Measurements from ENCODE around the gene MKLN1.
A peak's percentile ranks its signal among the peaks of the same experiment; 100 is the strongest.

The MKLN1 gene

DNA sequence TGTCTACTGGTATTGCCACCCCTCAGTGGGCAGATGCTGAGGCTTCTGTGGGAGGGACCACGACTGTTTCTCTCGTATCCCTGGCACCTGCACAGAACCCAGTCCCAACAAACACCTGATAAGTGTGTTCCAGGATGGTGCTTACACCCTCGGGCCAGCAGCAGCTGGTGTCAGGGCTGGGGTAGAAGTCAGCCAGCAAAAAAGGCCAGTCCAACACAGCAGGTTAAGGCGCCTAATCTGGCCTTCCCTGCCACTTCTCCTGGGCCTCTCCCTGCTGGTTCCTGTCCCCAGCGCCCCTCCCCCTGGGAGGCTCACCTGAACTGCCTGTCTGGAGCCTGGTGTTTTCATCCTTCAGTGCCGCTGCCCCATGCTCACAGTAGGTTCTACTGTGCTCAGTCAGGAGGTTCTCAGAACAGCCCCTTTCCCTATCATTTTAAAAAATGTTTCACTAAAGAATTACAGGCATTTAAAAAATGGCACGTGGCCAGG, 208.7 kb downstream of the MKLN1 start:
- Histone ChIP-seq H3K9ac (ENCODE audit: low read depth in 1 of 2, low read length in 2 of 2) (no peak overlapping the region), H3K27ac (ENCODE audit: low read depth, low read length) (no peak overlapping the region), H3K4me3 (ENCODE audit: low read depth in 1 of 2, low read length in 2 of 2) (no peak overlapping the region), H3K36me3 (ENCODE audit: control insufficient read depth in 1 of 2, insufficient read depth in 2 of 2, low read length in 2 of 2) (no peaks in the 10 kb centered on the region), H3K4me1 (ENCODE audit: control insufficient read depth in 1 of 2, insufficient read depth in 2 of 2, low read length in 2 of 2) (peaks cover 0 to 4% of the 10 kb centered on the region in 2 donors), H3K27me3 (ENCODE audit: control insufficient read depth in 1 of 2, insufficient read depth in 2 of 2, low read length in 2 of 2) (no peaks in the 10 kb centered on the region), H3K9me3 (ENCODE audit: control insufficient read depth in 1 of 2, low read length in 2 of 2) (no peaks in the 10 kb centered on the region)

DNA sequence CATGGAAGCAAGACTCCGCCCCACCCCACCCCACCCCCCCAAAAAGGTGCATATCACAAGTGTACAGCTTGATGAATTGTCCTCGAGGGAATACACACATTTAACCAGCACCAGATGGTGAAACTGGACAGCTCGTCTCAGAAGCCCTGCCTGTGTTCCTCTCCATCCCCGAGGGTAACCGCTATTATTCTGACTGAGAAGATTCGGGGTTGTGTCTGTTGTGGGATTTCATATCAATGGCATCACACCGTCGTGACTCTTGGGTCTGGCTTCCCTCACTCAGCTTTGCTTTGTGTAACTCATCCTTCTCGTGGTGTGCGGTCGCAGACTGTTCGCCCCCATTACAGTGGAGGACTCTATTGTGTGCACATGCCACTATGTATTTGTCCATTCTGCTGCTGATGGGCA, 209.9 kb downstream of the MKLN1 start:
- no peak overlapping the region for H3K27ac ChIP-seq (ENCODE audit: low read depth, low read length)
- H3K27me3 ChIP-seq (ENCODE audit: control insufficient read depth in 1 of 2, insufficient read depth in 2 of 2, low read length in 2 of 2) = no peaks in the 10 kb centered on the region
- no peak overlapping the region for H3K4me3 ChIP-seq (ENCODE audit: low read depth in 1 of 2, low read length in 2 of 2)
- peaks cover 0 to 4% of the 10 kb centered on the region in 2 donors for H3K4me1 ChIP-seq (ENCODE audit: control insufficient read depth in 1 of 2, insufficient read depth in 2 of 2, low read length in 2 of 2)
- no peaks in the 10 kb centered on the region for H3K36me3 ChIP-seq (ENCODE audit: control insufficient read depth in 1 of 2, insufficient read depth in 2 of 2, low read length in 2 of 2)
- no peaks in the 10 kb centered on the region for H3K9me3 ChIP-seq (ENCODE audit: control insufficient read depth in 1 of 2, low read length in 2 of 2)
- H3K9ac ChIP-seq (ENCODE audit: low read depth in 1 of 2, low read length in 2 of 2) = no peak overlapping the region

DNA sequence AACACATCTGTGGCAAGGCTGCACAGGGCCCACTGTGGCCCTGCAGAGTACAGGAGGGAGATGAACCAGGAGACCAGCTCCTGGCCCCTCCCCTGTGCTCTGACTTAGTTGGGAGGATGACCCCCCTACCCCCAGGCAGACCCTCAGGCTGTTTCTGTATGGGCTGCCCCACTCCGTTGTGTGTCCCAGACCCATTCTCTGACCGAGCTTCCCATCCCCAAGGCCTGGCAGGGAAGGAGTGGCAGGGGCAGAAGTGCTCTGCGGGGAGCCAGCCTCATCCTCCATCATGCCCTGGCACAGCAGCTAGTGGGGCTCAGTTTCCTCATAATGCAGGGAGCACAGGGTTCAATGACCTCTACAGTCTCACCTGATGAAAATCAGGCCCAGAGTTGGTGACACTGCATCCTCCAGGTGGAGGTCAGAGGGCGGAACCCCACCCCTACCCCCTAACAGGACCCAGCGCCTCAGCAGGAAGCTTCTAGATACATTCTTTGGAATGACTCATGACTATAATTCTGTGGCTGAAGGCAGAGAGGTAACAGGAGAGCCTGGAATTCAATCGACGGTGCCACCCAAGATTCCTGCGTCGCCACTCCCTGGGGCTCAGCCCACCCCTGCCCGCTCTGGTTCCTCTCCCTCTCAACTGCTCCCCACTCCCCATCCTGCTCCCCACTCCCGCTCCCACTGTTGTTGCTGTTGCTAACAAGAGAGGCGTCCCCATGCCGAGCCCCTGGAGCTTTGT, 210.6 kb downstream of the MKLN1 start:
- H3K36me3 ChIP-seq (ENCODE audit: control insufficient read depth in 1 of 2, insufficient read depth in 2 of 2, low read length in 2 of 2) = no peaks in the 10 kb centered on the region
- no peaks in the 10 kb centered on the region for H3K27me3 ChIP-seq (ENCODE audit: control insufficient read depth in 1 of 2, insufficient read depth in 2 of 2, low read length in 2 of 2)
- no peak overlapping the region for H3K27ac ChIP-seq (ENCODE audit: low read depth, low read length)
- H3K9ac ChIP-seq (ENCODE audit: low read depth in 1 of 2, low read length in 2 of 2) = no peak overlapping the region
- no peak overlapping the region for H3K4me3 ChIP-seq (ENCODE audit: low read depth in 1 of 2, low read length in 2 of 2)
- no peaks in the 10 kb centered on the region for H3K9me3 ChIP-seq (ENCODE audit: control insufficient read depth in 1 of 2, low read length in 2 of 2)
- peaks cover 0 to 4% of the 10 kb centered on the region in 2 donors for H3K4me1 ChIP-seq (ENCODE audit: control insufficient read depth in 1 of 2, insufficient read depth in 2 of 2, low read length in 2 of 2)

DNA sequence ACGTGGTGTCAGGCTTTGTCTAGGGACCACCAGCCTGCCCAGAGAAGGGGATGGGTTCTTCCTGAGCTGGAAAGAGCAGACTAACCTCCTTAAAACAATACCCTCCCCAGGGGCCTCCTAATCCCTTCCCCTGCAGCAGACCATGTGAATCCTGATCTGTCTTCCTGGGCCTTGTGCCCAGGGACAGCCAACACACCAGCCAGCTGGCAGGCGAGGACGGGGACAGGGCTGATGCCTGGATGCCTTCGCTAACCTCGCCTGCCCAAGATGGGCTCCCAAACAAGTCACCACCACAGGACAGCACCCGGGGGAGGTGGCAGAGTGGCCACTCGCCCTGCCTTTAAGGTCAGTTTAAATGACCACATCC, 211.1 kb downstream of the MKLN1 start:
- H3K4me1 ChIP-seq (ENCODE audit: control insufficient read depth in 1 of 2, insufficient read depth in 2 of 2, low read length in 2 of 2) = peaks cover 0 to 4% of the 10 kb centered on the region in 2 donors
- H3K27ac ChIP-seq (ENCODE audit: low read depth, low read length) = no peak overlapping the region

DNA sequence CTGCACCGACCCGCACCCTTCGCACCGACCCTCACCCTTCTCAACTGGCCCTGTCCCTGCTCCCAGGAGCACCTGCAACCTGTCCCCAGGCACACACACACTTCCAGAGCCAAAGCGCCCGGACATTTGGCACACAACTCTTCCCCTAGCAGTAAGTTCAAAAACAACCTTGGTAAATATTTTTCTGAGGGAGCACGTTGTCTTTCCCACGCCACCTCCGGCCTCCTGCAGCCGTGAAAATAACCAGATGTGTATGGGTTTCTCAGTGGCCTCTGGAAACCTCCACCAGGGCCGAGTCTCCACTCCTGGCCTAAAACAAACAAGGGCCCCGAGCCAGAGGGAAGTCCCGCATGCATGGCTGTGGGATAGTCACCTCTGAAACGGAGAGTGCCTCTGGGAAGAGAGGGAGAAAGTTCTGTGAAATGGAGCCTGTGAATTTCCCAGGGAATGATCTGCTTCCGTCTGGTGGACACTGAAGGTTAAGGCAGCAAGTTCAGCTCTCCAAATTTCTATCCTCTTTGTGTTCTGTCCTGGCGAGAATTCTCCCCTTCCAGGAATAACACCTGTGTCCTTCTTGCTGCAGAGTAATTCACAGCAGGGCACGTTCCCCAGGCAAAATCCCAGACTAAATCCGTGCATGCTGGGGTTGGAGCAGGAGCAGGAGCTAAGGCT, 213.0 kb downstream of the MKLN1 start:
- H3K27ac ChIP-seq (ENCODE audit: low read depth, low read length) = no peak overlapping the region
- no peaks in the 10 kb centered on the region for H3K36me3 ChIP-seq (ENCODE audit: control insufficient read depth in 1 of 2, insufficient read depth in 2 of 2, low read length in 2 of 2)
- peaks cover 0 to 4% of the 10 kb centered on the region in 2 donors for H3K4me1 ChIP-seq (ENCODE audit: control insufficient read depth in 1 of 2, insufficient read depth in 2 of 2, low read length in 2 of 2)
- no peaks in the 10 kb centered on the region for H3K27me3 ChIP-seq (ENCODE audit: control insufficient read depth in 1 of 2, insufficient read depth in 2 of 2, low read length in 2 of 2)
- H3K9ac ChIP-seq (ENCODE audit: low read depth in 1 of 2, low read length in 2 of 2) = no peak overlapping the region
- no peak overlapping the region for H3K4me3 ChIP-seq (ENCODE audit: low read depth in 1 of 2, low read length in 2 of 2)
- no peaks in the 10 kb centered on the region for H3K9me3 ChIP-seq (ENCODE audit: control insufficient read depth in 1 of 2, low read length in 2 of 2)

More for the DNA sequence above, 211.1 kb downstream of the MKLN1 start:
- Histone ChIP-seq H3K27me3 (ENCODE audit: control insufficient read depth in 1 of 2, insufficient read depth in 2 of 2, low read length in 2 of 2) (no peaks in the 10 kb centered on the region), H3K9ac (ENCODE audit: low read depth in 1 of 2, low read length in 2 of 2) (no peak overlapping the region), H3K9me3 (ENCODE audit: control insufficient read depth in 1 of 2, low read length in 2 of 2) (no peaks in the 10 kb centered on the region), H3K4me3 (ENCODE audit: low read depth in 1 of 2, low read length in 2 of 2) (no peak overlapping the region), H3K36me3 (ENCODE audit: control insufficient read depth in 1 of 2, insufficient read depth in 2 of 2, low read length in 2 of 2) (no peaks in the 10 kb centered on the region)

DNA sequence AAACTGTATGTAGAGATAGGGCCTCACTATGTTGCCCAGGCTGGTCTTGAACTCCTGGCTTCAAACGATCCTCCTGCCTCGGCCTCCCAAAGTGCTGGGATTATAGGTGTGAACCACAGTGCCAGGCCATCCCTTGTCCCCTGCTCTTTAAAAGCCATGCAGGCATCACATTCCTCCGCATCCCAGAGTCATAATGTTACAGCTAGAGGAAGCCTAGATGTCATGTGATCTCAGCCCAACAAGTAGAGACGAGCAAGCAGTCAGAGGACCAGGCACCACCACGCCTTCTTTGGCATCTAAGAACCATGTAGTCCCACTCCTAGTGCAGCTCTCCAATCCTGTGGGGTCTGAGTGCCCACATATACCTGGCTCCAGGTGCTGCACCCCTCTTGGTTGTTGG, 215.6 kb downstream of the MKLN1 start:
- Histone ChIP-seq H3K36me3 (ENCODE audit: control insufficient read depth in 1 of 2, insufficient read depth in 2 of 2, low read length in 2 of 2) (no peaks in the 10 kb centered on the region), H3K4me3 (ENCODE audit: low read depth in 1 of 2, low read length in 2 of 2) (no peak overlapping the region), H3K4me1 (ENCODE audit: control insufficient read depth in 1 of 2, insufficient read depth in 2 of 2, low read length in 2 of 2) (peaks cover 4 to 8% of the 10 kb centered on the region in 2 donors), H3K9ac (ENCODE audit: low read depth in 1 of 2, low read length in 2 of 2) (no peak overlapping the region), H3K9me3 (ENCODE audit: control insufficient read depth in 1 of 2, low read length in 2 of 2) (no peaks in the 10 kb centered on the region), H3K27me3 (ENCODE audit: control insufficient read depth in 1 of 2, insufficient read depth in 2 of 2, low read length in 2 of 2) (no peaks in the 10 kb centered on the region), H3K27ac (ENCODE audit: low read depth, low read length) (no peak overlapping the region)

DNA sequence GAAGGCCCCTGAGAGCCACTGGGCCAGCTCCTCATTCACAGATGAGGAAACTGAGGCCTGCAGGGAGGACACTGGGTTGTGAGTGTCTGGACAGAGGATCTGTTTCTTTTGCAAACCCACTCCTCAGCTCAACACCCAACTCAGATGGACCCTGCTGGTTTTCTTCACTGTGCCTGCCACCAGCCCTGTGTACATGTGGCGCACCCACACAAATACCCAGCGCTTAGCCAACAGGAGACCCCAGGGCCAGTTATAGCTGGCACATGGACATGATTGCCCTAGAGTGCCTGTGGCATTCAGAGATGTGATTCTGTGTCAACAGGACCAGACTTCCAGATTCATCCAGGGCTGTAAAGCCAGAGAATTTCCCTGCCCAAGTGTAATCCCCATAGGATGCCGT, 216.3 kb downstream of the MKLN1 start:
- H3K4me3 ChIP-seq (ENCODE audit: low read depth in 1 of 2, low read length in 2 of 2) = no peak overlapping the region
- H3K27me3 ChIP-seq (ENCODE audit: control insufficient read depth in 1 of 2, insufficient read depth in 2 of 2, low read length in 2 of 2) = no peaks in the 10 kb centered on the region
- no peak overlapping the region for H3K9ac ChIP-seq (ENCODE audit: low read depth in 1 of 2, low read length in 2 of 2)
- H3K36me3 ChIP-seq (ENCODE audit: control insufficient read depth in 1 of 2, insufficient read depth in 2 of 2, low read length in 2 of 2) = no peaks in the 10 kb centered on the region
- H3K27ac ChIP-seq (ENCODE audit: low read depth, low read length) = no peak overlapping the region
- no peaks in the 10 kb centered on the region for H3K9me3 ChIP-seq (ENCODE audit: control insufficient read depth in 1 of 2, low read length in 2 of 2)
- peaks cover 0 to 8% of the 10 kb centered on the region in 2 donors for H3K4me1 ChIP-seq (ENCODE audit: control insufficient read depth in 1 of 2, insufficient read depth in 2 of 2, low read length in 2 of 2)

DNA sequence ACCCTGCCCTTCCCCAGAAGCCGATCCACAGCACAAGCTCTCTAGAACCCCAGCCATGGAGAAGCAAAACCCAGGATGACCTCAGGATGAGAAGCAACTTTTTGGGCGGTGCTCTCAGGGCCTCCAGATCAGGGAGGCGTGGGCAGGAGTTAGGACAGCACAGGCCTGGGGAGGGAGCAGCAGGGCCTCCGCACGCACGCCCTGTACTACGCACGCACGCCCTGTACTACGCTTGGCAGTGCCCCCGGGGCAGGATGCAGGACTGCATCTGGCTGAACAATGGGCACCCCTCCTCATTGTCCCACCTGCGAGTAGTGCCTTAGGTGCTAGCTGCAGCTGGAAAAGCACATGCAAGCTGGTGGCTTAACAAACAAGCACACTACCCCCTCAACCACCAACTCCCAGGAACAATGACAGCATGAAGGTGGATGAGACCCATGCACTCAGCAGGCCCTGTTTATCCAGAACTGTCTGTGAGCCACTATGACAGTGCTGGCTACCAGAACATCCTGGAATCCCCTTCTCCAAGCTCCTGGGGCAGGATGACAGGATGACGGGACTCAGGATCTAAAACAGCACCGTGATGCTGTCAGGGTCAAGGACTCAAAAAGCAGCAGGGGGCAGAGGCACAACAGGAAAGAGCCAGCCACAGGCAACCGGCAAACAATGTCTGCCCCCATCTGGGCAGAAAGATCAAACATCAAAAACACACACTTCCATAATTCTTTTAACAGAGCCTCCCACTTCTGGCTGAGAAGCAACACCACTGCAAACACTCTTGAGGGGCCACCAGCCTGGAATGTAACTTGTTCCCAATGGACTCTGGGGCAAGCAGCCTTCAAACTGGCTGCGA, 217.0 kb downstream of the MKLN1 start:
- H3K4me1 ChIP-seq (ENCODE audit: control insufficient read depth in 1 of 2, insufficient read depth in 2 of 2, low read length in 2 of 2) = peaks cover 0 to 8% of the 10 kb centered on the region in 2 donors
- no peaks in the 10 kb centered on the region for H3K9me3 ChIP-seq (ENCODE audit: control insufficient read depth in 1 of 2, low read length in 2 of 2)
- H3K36me3 ChIP-seq (ENCODE audit: control insufficient read depth in 1 of 2, insufficient read depth in 2 of 2, low read length in 2 of 2) = no peaks in the 10 kb centered on the region
- H3K4me3 ChIP-seq (ENCODE audit: low read depth in 1 of 2, low read length in 2 of 2) = no peak overlapping the region
- H3K27me3 ChIP-seq (ENCODE audit: control insufficient read depth in 1 of 2, insufficient read depth in 2 of 2, low read length in 2 of 2) = no peaks in the 10 kb centered on the region
- no peak overlapping the region for H3K27ac ChIP-seq (ENCODE audit: low read depth, low read length)
- no peak overlapping the region for H3K9ac ChIP-seq (ENCODE audit: low read depth in 1 of 2, low read length in 2 of 2)

DNA sequence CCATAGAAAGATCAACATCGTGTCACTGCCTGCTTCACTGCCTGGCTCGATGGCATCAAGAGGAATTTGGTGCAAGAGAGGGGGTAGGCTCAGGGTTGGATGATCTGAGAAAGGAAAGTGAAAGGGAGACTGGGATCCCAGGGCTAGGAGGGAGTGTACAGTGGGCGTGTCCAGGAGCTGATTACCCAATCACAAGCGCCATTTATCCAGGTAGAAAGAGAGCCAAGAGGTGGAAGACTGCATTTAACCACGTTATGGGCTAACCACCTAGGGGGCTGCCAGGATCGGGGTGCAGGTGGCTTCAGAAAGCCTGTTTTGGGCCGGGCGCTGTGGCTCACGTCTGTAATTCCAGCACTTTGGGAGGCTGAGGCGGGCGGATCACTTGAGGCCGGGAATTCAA, 218.4 kb downstream of the MKLN1 start:
- no peak overlapping the region for H3K27ac ChIP-seq (ENCODE audit: low read depth, low read length)
- no peaks in the 10 kb centered on the region for H3K36me3 ChIP-seq (ENCODE audit: control insufficient read depth in 1 of 2, insufficient read depth in 2 of 2, low read length in 2 of 2)
- H3K4me3 ChIP-seq (ENCODE audit: low read depth in 1 of 2, low read length in 2 of 2) = peak overlapping the region; percentile 51 to 54
- H3K9ac ChIP-seq (ENCODE audit: low read depth in 1 of 2, low read length in 2 of 2) = peak overlapping the region in 1 of 2 donors; percentile 21
- H3K4me1 ChIP-seq (ENCODE audit: control insufficient read depth in 1 of 2, insufficient read depth in 2 of 2, low read length in 2 of 2) = peaks cover 0 to 8% of the 10 kb centered on the region in 2 donors
- no peaks in the 10 kb centered on the region for H3K27me3 ChIP-seq (ENCODE audit: control insufficient read depth in 1 of 2, insufficient read depth in 2 of 2, low read length in 2 of 2)
- H3K9me3 ChIP-seq (ENCODE audit: control insufficient read depth in 1 of 2, low read length in 2 of 2) = no peaks in the 10 kb centered on the region

All from duodenal mucosa (tissue), 2 donors.